Prostate gland (tissue), 2 donors: ENCODE results near the gene PLCH1. TPM values are rescaled to one million over a fixed set of nuclear protein-coding genes. Genes with fewer than 3 reads are reported as not detected.

ENCODE experiments used
- DNase-seq: peaks from one replicate; pipeline ENCODE4 v3.0.0-alpha.2; 2019; ENCODE audit warnings: low spot score
- H3K27ac ChIP-seq, 2 donors: fragments of 200-600 bp; sonication (generic); 2 replicates each; pipeline ENCODE4 v1.5.1; 2017 to 2019
- H3K27me3 ChIP-seq: fragments of 200-600 bp; sonication (generic); replicated peaks from 2 replicates; pipeline ENCODE4 v1.5.1; 2019; ENCODE audit not compliant: insufficient read depth
- H3K36me3 ChIP-seq, 2 donors: fragments of 200-600 bp; sonication (generic); 1 replicate in 1 of 2; 2 replicates in 1 of 2; pipeline versions ENCODE4 v1.5.1 to v1.8.1; 2017 to 2019
- H3K4me1 ChIP-seq: fragments of 200-600 bp; sonication (generic); replicated peaks from 2 replicates; pipeline ENCODE4 v1.5.1; 2019
- H3K4me3 ChIP-seq, 2 donors: fragments of 200-600 bp; sonication (generic); 2 replicates each; pipeline ENCODE4 v1.5.1; 2017 to 2019
- H3K9me3 ChIP-seq: fragments of 200-600 bp; sonication (generic); 2 replicates; pipeline ENCODE4 v1.5.1; 2017
- CTCF ChIP-seq, 4 experiments: fragments of 200-600 bp in 2 of 4; fragments of 450-650 bp in 2 of 4; sonication (generic) in 2 of 4; IDR thresholded peaks; 1 replicate in 3 of 4; 2 replicates in 1 of 4; pipeline ENCODE4 v1.5.1; 2016 to 2019; ENCODE audit warnings: antibody characterized with exemption in 4 of 4, mild to moderate bottlenecking in 2 of 4, moderate library complexity in 2 of 4
- POLR2A ChIP-seq: fragments of 450-650 bp; IDR thresholded peaks from one replicate; pipeline ENCODE4 v1.6.1; 2016; ENCODE audit warnings: antibody characterized with exemption, mild to moderate bottlenecking
- POLR2AphosphoS5 ChIP-seq: sonication (generic); formaldehyde crosslinking; IDR thresholded peaks from one replicate; pipeline ENCODE4 v1.6.1; 2017; ENCODE audit warnings: antibody characterized with exemption
- WGBS: methylation state at CpG from one replicate; pipeline ENCODE4 v1.1.5; 2018; 5-methylcytosine and 5-hydroxymethylcytosine counted together
- intact Hi-C: fragments of 100-400 bp; cut with DNase I; formaldehyde crosslinking; loops from one replicate; pipeline ENCODE4 v1.14.2; 2022
- total RNA-seq, 2 donors: library from RNA; depleted of rRNA; stranded (reverse); fragments of >200 nt; gene quantifications; one replicate each; pipeline ENCODE4 v1.1.0, GENCODE V29; 2016

Gene PLCH1
- total RNA-seq, 2 donors from 2014 or later: 0.64 to 12.2 TPM

GRCh38 chr3:155365178-155365783, 379.6 kb downstream of the PLCH1 start:
- H3K27ac ChIP-seq: no peak overlapping the region
- no peak overlapping the region for H3K4me3 ChIP-seq
- H3K27me3 ChIP-seq: no peaks in the 10 kb centered on the region
- H3K4me1 ChIP-seq: no peaks in the 10 kb centered on the region
- no peak for DNase-seq
- TF ChIP-seq POLR2AphosphoS5 (no peak), CTCF (IDR thresholded peaks at IDR 0.05) (no peak), POLR2A (no peak)
- intact Hi-C loops: no loop called here
- WGBS: 100% methylated on average over 1 of the region's 1 CpG
- H3K9me3 ChIP-seq: no peaks in the 10 kb centered on the region
- no peaks in the 10 kb centered on the region for H3K36me3 ChIP-seq

GRCh38 chr3:155364492-155364891, 380.4 kb downstream of the PLCH1 start:
- no peaks in the 10 kb centered on the region for H3K27me3 ChIP-seq
- TF ChIP-seq POLR2AphosphoS5 (no peak), CTCF (IDR thresholded peaks at IDR 0.05) (no peak), POLR2A (no peak)
- no peaks in the 10 kb centered on the region for H3K4me1 ChIP-seq
- intact Hi-C loops: no loop called here
- H3K9me3 ChIP-seq: no peaks in the 10 kb centered on the region
- no peaks in the 10 kb centered on the region for H3K36me3 ChIP-seq
- no peak for DNase-seq
- no peak overlapping the region for H3K27ac ChIP-seq
- 72% methylated on average over 2 of the region's 2 CpGs for WGBS
- H3K4me3 ChIP-seq: no peak overlapping the region

- 73% methylated on average over 3 of the region's 3 CpGs for WGBS
- TF ChIP-seq CTCF (IDR thresholded peaks at IDR 0.05) (no peak), POLR2AphosphoS5 (no peak), POLR2A (no peak)
- Histone ChIP-seq H3K4me1 (no peaks in the 10 kb centered on the region), H3K27ac (no peak overlapping the region), H3K4me3 (no peak overlapping the region), H3K9me3 (no peaks in the 10 kb centered on the region), H3K27me3 (no peaks in the 10 kb centered on the region), H3K36me3 (no peaks in the 10 kb centered on the region)
- intact Hi-C loops: no loop called here
- DNase-seq: no peak
Measured at GRCh38 chr3:155363690-155364070, 381.2 kb downstream of the PLCH1 start.

GRCh38 chr3:155362808-155363689, 381.8 kb downstream of the PLCH1 start:
- Histone ChIP-seq H3K4me1 (no peaks in the 10 kb centered on the region), H3K36me3 (no peaks in the 10 kb centered on the region), H3K27me3 (no peaks in the 10 kb centered on the region), H3K4me3 (no peak overlapping the region), H3K27ac (no peak overlapping the region), H3K9me3 (no peaks in the 10 kb centered on the region)
- TF ChIP-seq POLR2A (no peak), CTCF (IDR thresholded peaks at IDR 0.05) (no peak), POLR2AphosphoS5 (no peak)
- intact Hi-C loops: no loop called here
- DNase-seq: no peak
- 55% methylated on average over 10 of the region's 10 CpGs for WGBS

- Histone ChIP-seq H3K36me3 (no peaks in the 10 kb centered on the region), H3K4me1 (no peaks in the 10 kb centered on the region), H3K27ac (no peak overlapping the region), H3K27me3 (no peaks in the 10 kb centered on the region), H3K4me3 (no peak overlapping the region), H3K9me3 (no peaks in the 10 kb centered on the region)
- 95% methylated on average over 2 of the region's 2 CpGs for WGBS
- DNase-seq: no peak
- intact Hi-C loops: no loop called here
- TF ChIP-seq POLR2AphosphoS5: no peak
- TF ChIP-seq CTCF (IDR thresholded peaks at IDR 0.05): no peak
- no peak for TF ChIP-seq POLR2A
Measured at GRCh38 chr3:155360281-155360680, 384.6 kb downstream of the PLCH1 start.
